HepG2 (cell line): ENCODE data around the gene IVD. TPM values are rescaled to one million over a fixed set of nuclear protein-coding genes. Genes with fewer than 3 reads are reported as not detected.

Experiments used
- GABPB1 ChIP-seq: IDR thresholded peaks from 2 replicates; pipeline ENCODE4 v1.6.1; 2016; ENCODE audit warnings: mild to moderate bottlenecking, missing genetic modification reagents, moderate library complexity, missing compliant biosample characterization
- HOXA9 ChIP-seq: sonication (generic); formaldehyde crosslinking; IDR thresholded peaks from 2 replicates; pipeline ENCODE4 v1.8.1; 2022; ENCODE audit warnings: missing genetic modification reagents, mild to moderate bottlenecking, moderate library complexity, borderline replicate concordance
- KDM1A ChIP-seq: IDR thresholded peaks from 2 replicates; pipeline ENCODE4 v1.6.1; 2016; ENCODE audit warnings: missing compliant biosample characterization
- LCORL ChIP-seq, 2 experiments: fragments of 450-650 bp in 1 of 2; sonication (generic) in 1 of 2; formaldehyde crosslinking in 1 of 2; IDR thresholded peaks; 2 replicates each; pipeline versions ENCODE4 v1.5.0 to v1.6.1; 2017 to 2020; ENCODE audit warnings: antibody characterized with exemption in 1 of 2, missing genetic modification reagents in 1 of 2
- MAFF ChIP-seq: IDR thresholded peaks from 2 replicates; pipeline ENCODE4 v1.6.1; 2011; ENCODE audit warnings: low read depth, low read length, improper control_type of control experiment
- MYC ChIP-seq: sonication (generic); formaldehyde crosslinking; IDR thresholded peaks from 2 replicates; pipeline ENCODE4 v1.9.0; 2021; ENCODE audit warnings: missing genetic modification reagents, borderline replicate concordance
- NFKB2 ChIP-seq: sonication (generic); formaldehyde crosslinking; IDR thresholded peaks from 2 replicates; pipeline ENCODE4 v1.4.0; 2020; ENCODE audit warnings: missing genetic modification reagents, borderline replicate concordance
- PHF21A ChIP-seq: sonication (generic); formaldehyde crosslinking; IDR thresholded peaks from 2 replicates; pipeline ENCODE4 v1.5.0; 2020; ENCODE audit warnings: mild to moderate bottlenecking, missing genetic modification reagents
- RXRB ChIP-seq: IDR thresholded peaks from 2 replicates; pipeline ENCODE4 v1.6.1; 2016; ENCODE audit warnings: borderline replicate concordance, missing genetic modification reagents, missing compliant biosample characterization
- SATB2 ChIP-seq: sonication (generic); formaldehyde crosslinking; IDR thresholded peaks from 2 replicates; pipeline ENCODE4 v1.5.0; 2020; ENCODE audit warnings: missing genetic modification reagents
- SIN3B ChIP-seq: fragments of 150-350 bp; IDR thresholded peaks from 2 replicates; pipeline ENCODE4 v1.6.1; 2014; ENCODE audit warnings: low read length
- SNAI1 ChIP-seq: sonication (generic); formaldehyde crosslinking; IDR thresholded peaks from 2 replicates; pipeline ENCODE4 v1.5.0; 2020; ENCODE audit warnings: mild to moderate bottlenecking, missing genetic modification reagents, borderline replicate concordance
- SRF ChIP-seq: IDR thresholded peaks from 2 replicates; pipeline ENCODE4 v1.6.1; 2011; ENCODE audit warnings: mild to moderate bottlenecking, low read depth, low read length, moderate library complexity
- SRSF1 ChIP-seq: fragments of 200-400 bp; formaldehyde crosslinking; optimal IDR thresholded peaks from 2 replicates; pipeline ENCODE3; 2017; ENCODE audit warnings: mild to moderate bottlenecking, low read depth, low read length, moderate library complexity
- SUZ12 ChIP-seq: fragments of 150-350 bp; IDR thresholded peaks from 2 replicates; pipeline ENCODE4 v1.6.1; 2014; ENCODE audit warnings: low read depth, low read length
- ZBTB8A ChIP-seq: sonication (generic); formaldehyde crosslinking; IDR thresholded peaks from 2 replicates; pipeline ENCODE4 v1.4.0; 2020; ENCODE audit warnings: mild to moderate bottlenecking, low read depth, missing genetic modification reagents, borderline replicate concordance
- ZKSCAN8 ChIP-seq: IDR thresholded peaks from 2 replicates; pipeline ENCODE4 v1.6.1; 2016; ENCODE audit warnings: borderline replicate concordance, missing genetic modification reagents, missing compliant biosample characterization
- ZNF326 ChIP-seq: sonication (generic); formaldehyde crosslinking; IDR thresholded peaks from 2 replicates; pipeline ENCODE4 v1.4.0; 2020; ENCODE audit warnings: missing genetic modification reagents, borderline replicate concordance
- ZNF557 ChIP-seq: sonication (generic); formaldehyde crosslinking; IDR thresholded peaks from 2 replicates; pipeline ENCODE4 v1.4.0; 2020; ENCODE audit warnings: missing genetic modification reagents
- ZNF879 ChIP-seq: sonication (generic); formaldehyde crosslinking; IDR thresholded peaks from 2 replicates; pipeline ENCODE4 v1.8.1; 2023; ENCODE audit warnings: missing genetic modification reagents
- ZNF891 ChIP-seq: sonication (generic); formaldehyde crosslinking; IDR thresholded peaks from 2 replicates; pipeline ENCODE4 v1.5.0; 2020; ENCODE audit warnings: mild to moderate bottlenecking, missing genetic modification reagents
- polyA plus RNA-seq, 8 experiments: library from polyadenylated mRNA; depleted of rRNA in 3 of 8; stranded (reverse) in 7 of 8; unstranded in 1 of 8; fragments of >200 nt; fragmentation: Illumina TruSeq in 4 of 8; extraction: Trizol in 4 of 8; gene quantifications; 2 replicates each; pipeline versions ENCODE4 v1.2.1 to v1.2.3, GENCODE V29; 2011 to 2016; ENCODE audit warnings: low read depth in 4 of 8, missing spikeins in 1 of 8, mixed read lengths in 1 of 8; ENCODE audit not compliant: insufficient read depth in 1 of 8
- total RNA-seq, 5 experiments: library from RNA; depleted of rRNA; stranded (reverse); fragments of >200 nt; fragmentation: Illumina TruSeq; extraction: Trizol; gene quantifications; 2 replicates each; pipeline ENCODE4 v1.2.3, GENCODE V29; 2016; ENCODE audit warnings: low read depth in 1 of 5
- TF ChIP-seq, protein P1 (sequence below), 2 experiments: sonication (generic) in 1 of 2; formaldehyde crosslinking in 1 of 2; IDR thresholded peaks; 2 replicates each; pipeline versions ENCODE4 v1.4.0 to v1.6.1; 2016 to 2020; ENCODE audit warnings: borderline replicate concordance in 1 of 2, low read depth in 1 of 2, mild to moderate bottlenecking in 1 of 2, missing genetic modification reagents in 1 of 2
- TF ChIP-seq, protein P2 (sequence below): sonication (generic); formaldehyde crosslinking; IDR thresholded peaks from 2 replicates; pipeline ENCODE4 v1.4.0; 2020; ENCODE audit warnings: missing genetic modification reagents
- TF ChIP-seq, protein P3 (sequence below): IDR thresholded peaks from 2 replicates; pipeline ENCODE4 v1.6.1; 2016; ENCODE audit warnings: missing compliant biosample characterization, missing genetic modification reagents, borderline replicate concordance

IVD gene
- total and polyA plus RNA-seq, 2 of the 13 experiments (the other 11 are each of a cell fraction or from before 2014, with no cell fraction given) = 48.0 to 53.9 TPM

DNA sequence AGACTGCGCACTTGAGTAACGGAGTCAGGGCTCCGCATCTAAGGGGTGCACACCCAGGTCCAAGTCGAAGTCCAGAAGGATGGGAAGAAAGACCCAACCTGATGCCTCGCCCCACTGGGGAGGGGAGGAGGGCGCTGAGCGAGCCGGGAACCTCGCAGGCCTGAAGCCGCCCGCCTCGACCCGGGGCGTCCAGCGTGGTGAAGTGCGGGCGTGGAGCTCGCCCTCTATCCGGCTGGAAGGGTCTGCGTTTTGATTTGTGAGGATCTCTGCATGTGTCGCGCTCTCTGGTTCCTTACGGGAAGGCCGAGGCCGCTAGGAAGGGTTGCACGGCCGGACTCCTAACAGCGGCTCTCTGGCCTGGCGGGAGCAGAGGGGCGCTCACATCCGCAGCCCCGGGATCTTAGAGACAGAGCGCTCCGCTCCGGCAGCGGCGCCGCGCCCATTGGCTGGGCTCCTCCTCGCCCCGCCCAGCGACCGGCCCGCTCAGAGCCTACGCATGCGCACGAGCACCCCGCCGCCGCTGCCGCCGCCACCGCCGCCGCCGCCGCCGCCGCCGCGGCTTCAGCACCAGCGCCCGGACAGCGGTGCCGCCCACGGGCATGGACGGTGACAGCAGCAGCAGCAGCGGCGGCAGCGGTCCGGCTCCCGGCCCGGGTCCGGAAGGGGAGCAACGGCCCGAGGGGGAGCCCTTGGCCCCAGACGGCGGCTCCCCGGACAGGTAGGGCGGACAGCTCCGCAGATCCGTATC is 47.7 kb upstream of the IVD start, which contains the start of gene DISP2 (continued):
- TF ChIP-seq ZKSCAN8 (CRISPR knock-in tag) (no peak), MAFF (no peak), ZBTB8A (CRISPR knock-in tag) (no peak), GABPB1 (CRISPR knock-in tag) (peak; percentile 48; the same call in 1 of the 2 replicates), ZNF891 (CRISPR knock-in tag) (no peak; the same call in 1 of the 2 replicates), SNAI1 (CRISPR knock-in tag) (no peak), NFKB2 (peak; percentile 69; the same call in 1 of the 2 replicates), SRSF1 (no peak), SUZ12 (no peak), LCORL (IDR thresholded peaks at IDR 0.05) (no peak), LCORL (CRISPR knock-in tag; IDR thresholded peaks at IDR 0.05) (no peak), ZNF326 (CRISPR knock-in tag) (no peak), PHF21A (CRISPR knock-in tag) (no peak), SATB2 (CRISPR knock-in tag) (peak; percentile 86), KDM1A (CRISPR knock-in tag) (no peak), HOXA9 (CRISPR knock-in tag) (no peak), ZNF557 (CRISPR knock-in tag) (no peak), MYC (CRISPR knock-in tag) (no peak), ZNF879 (no peak), SIN3B (no peak), RXRB (no peak), SRF (no peak)
- TF ChIP-seq, protein P1, sequence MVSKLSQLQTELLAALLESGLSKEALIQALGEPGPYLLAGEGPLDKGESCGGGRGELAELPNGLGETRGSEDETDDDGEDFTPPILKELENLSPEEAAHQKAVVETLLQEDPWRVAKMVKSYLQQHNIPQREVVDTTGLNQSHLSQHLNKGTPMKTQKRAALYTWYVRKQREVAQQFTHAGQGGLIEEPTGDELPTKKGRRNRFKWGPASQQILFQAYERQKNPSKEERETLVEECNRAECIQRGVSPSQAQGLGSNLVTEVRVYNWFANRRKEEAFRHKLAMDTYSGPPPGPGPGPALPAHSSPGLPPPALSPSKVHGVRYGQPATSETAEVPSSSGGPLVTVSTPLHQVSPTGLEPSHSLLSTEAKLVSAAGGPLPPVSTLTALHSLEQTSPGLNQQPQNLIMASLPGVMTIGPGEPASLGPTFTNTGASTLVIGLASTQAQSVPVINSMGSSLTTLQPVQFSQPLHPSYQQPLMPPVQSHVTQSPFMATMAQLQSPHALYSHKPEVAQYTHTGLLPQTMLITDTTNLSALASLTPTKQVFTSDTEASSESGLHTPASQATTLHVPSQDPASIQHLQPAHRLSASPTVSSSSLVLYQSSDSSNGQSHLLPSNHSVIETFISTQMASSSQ (IDR thresholded peaks at IDR 0.05; ENCODE audit: low read depth) = no peak
- TF ChIP-seq, protein P1 (CRISPR knock-in tag; IDR thresholded peaks at IDR 0.05; ENCODE audit: borderline replicate concordance) = no peak
- TF ChIP-seq, protein P2, sequence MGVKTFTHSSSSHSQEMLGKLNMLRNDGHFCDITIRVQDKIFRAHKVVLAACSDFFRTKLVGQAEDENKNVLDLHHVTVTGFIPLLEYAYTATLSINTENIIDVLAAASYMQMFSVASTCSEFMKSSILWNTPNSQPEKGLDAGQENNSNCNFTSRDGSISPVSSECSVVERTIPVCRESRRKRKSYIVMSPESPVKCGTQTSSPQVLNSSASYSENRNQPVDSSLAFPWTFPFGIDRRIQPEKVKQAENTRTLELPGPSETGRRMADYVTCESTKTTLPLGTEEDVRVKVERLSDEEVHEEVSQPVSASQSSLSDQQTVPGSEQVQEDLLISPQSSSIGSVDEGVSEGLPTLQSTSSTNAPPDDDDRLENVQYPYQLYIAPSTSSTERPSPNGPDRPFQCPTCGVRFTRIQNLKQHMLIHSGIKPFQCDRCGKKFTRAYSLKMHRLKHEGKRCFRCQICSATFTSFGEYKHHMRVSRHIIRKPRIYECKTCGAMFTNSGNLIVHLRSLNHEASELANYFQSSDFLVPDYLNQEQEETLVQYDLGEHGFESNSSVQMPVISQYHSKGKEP (CRISPR knock-in tag) = 0 out of 2 replicates have a peak, but pooled peaks have one; percentile 48
- TF ChIP-seq, protein P3, sequence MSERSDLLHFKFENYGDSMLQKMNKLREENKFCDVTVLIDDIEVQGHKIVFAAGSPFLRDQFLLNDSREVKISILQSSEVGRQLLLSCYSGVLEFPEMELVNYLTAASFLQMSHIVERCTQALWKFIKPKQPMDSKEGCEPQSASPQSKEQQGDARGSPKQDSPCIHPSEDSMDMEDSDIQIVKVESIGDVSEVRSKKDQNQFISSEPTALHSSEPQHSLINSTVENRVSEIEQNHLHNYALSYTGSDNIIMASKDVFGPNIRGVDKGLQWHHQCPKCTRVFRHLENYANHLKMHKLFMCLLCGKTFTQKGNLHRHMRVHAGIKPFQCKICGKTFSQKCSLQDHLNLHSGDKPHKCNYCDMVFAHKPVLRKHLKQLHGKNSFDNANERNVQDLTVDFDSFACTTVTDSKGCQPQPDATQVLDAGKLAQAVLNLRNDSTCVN (CRISPR knock-in tag) = 0 out of 2 replicates have a peak, but pooled peaks have one; percentile 19
